ENCODE data around the gene FIBIN. TPM values are rescaled to one million over a fixed set of nuclear protein-coding genes. Genes with fewer than 3 reads are reported as not detected.
A peak's percentile ranks its signal among the peaks of the same experiment; 100 is the strongest.
"Not testable (repeated sequence)": the region's sequence is repeated elsewhere in the genome, so short reads cannot be mapped to it uniquely, and the experiment has no call there.

The FIBIN gene
- total RNA-seq, 1 donor from 2014 or later = 118 TPM

DNA sequence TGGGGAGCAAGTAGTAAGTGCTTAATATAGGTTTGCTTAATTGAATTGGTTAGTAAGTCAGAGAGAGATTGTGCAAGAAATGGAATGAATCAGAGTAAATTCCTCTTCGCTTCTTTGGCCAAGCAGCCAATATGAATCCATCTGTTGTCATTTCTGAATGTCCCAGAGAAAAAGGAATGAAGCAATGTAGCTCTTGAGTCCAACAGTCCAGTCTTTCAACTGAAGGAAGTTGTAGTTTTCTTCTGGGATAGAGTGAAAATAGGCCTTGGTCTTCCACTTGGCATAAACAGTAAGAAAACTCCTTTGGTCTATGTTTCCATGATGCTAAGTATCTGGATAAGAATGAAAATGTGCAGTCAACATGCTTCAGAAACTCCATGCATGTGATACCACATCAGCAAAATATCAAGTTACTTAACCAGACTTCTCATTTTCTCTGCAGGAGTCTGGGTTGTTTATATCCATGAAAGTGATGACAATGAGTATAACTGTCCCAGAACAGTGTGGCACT lies 1.8 kb upstream of the FIBIN start:
- no peaks in the 10 kb centered on the region for H3K27me3 ChIP-seq
- peak overlapping the region; percentile 92 for H3K27ac ChIP-seq
- no peak for DNase-seq (ENCODE audit: extremely low spot score in 2 of 2)
- no peaks in the 10 kb centered on the region for H3K36me3 ChIP-seq
- no peaks in the 10 kb centered on the region for H3K9me3 ChIP-seq
- peaks cover 30% of the 10 kb centered on the region for H3K4me1 ChIP-seq
- no peak overlapping the region for H3K4me3 ChIP-seq
- intact Hi-C loops (cut with DNase I) = no loop called here
- TF ChIP-seq POLR2A (IDR thresholded peaks at IDR 0.05) = no peak
- TF ChIP-seq POLR2AphosphoS5 (IDR thresholded peaks at IDR 0.05; ENCODE audit: insufficient read depth in 1 of 2, low read depth in 1 of 2) = peak; percentile 42 to 92

GRCh38 chr11:26994631-26995095 lies 751 bp downstream of the FIBIN start:
- H3K4me3 ChIP-seq = peak overlapping the region; percentile 63 to 79
- peak overlapping the region; percentile 92 for H3K27ac ChIP-seq
- intact Hi-C loops (cut with DNase I) = no loop called here
- H3K36me3 ChIP-seq = no peaks in the 10 kb centered on the region
- peaks cover 27% of the 10 kb centered on the region for H3K4me1 ChIP-seq
- H3K27me3 ChIP-seq = no peaks in the 10 kb centered on the region
- no peaks in the 10 kb centered on the region for H3K9me3 ChIP-seq
- no peak for DNase-seq (ENCODE audit: extremely low spot score in 2 of 2)
- TF ChIP-seq, protein P1, sequence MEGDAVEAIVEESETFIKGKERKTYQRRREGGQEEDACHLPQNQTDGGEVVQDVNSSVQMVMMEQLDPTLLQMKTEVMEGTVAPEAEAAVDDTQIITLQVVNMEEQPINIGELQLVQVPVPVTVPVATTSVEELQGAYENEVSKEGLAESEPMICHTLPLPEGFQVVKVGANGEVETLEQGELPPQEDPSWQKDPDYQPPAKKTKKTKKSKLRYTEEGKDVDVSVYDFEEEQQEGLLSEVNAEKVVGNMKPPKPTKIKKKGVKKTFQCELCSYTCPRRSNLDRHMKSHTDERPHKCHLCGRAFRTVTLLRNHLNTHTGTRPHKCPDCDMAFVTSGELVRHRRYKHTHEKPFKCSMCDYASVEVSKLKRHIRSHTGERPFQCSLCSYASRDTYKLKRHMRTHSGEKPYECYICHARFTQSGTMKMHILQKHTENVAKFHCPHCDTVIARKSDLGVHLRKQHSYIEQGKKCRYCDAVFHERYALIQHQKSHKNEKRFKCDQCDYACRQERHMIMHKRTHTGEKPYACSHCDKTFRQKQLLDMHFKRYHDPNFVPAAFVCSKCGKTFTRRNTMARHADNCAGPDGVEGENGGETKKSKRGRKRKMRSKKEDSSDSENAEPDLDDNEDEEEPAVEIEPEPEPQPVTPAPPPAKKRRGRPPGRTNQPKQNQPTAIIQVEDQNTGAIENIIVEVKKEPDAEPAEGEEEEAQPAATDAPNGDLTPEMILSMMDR (IDR thresholded peaks at IDR 0.05) = no peak
- TF ChIP-seq POLR2AphosphoS5 (IDR thresholded peaks at IDR 0.05; ENCODE audit: insufficient read depth in 1 of 2, low read depth in 1 of 2) (no peak), POLR2A (IDR thresholded peaks at IDR 0.05) (no peak)

DNA sequence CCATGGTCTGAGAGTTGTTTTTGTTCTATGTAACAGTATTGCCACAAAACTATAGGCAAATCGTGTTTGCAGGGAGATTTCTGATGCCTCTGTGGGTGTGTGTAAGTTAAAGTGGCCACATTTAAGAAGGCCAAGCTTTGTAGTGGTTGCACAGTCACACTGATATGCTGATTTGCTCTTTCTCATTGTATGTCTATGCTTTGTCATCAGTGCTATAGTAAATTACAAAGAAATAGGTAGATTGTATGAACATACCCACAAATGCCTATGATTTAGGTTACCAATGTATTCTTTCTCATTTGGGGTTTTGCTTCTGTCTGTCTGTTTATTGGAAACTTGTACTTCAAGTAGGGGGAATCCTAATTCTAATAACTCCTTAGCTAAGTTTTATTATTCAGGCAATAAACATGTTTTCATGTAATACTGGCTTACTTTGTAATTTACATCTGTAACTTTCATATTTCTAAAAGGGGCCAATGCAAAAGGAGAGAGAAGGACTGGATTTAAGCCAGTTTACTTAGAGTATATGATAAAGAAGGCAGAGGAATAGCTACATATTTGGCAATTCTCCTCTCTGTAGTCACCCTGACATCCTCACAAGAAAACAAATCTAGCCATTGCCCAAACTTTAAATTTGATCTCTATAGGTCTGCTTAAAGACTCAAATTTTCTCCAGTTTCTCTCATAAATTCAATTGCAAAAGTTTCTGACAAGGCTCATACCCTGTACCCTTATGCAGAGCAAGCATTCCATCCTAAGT lies 2.0 kb downstream of the FIBIN start:
- Histone ChIP-seq H3K27ac (peak overlapping the region; percentile 92), H3K4me1 (peaks cover 27% of the 10 kb centered on the region), H3K9me3 (no peaks in the 10 kb centered on the region), H3K27me3 (no peaks in the 10 kb centered on the region), H3K36me3 (no peaks in the 10 kb centered on the region), H3K4me3 (peak overlapping the region; percentile 63 to 79)
- TF ChIP-seq POLR2AphosphoS5 (IDR thresholded peaks at IDR 0.05; ENCODE audit: insufficient read depth in 1 of 2, low read depth in 1 of 2) (no peak), POLR2A (IDR thresholded peaks at IDR 0.05) (no peak)
- TF ChIP-seq, protein P1 (IDR thresholded peaks at IDR 0.05) = no peak
- no peak for DNase-seq (ENCODE audit: extremely low spot score in 2 of 2)
- intact Hi-C loops (cut with DNase I) = no loop called here

DNA sequence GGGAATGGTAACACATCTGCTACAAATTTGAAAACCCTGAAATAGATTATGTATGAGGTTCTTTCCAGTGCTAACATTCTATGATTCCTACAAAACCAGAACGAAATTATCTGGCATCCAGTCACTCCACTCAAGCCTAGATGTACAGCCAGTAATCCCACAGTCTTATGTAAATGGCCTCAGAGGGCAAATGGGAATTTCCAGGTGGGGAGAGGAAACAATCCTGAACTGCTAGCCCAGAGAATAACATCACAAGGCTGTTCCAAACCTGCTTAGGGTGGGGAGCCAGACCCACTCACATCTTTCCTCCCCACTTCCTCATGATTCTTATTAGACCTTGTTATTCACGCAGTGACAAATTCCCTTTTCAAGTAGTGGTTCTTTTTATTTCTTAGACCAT lies 3.5 kb downstream of the FIBIN start:
- no peaks in the 10 kb centered on the region for H3K27me3 ChIP-seq
- H3K4me3 ChIP-seq = peak overlapping the region; percentile 63 to 79
- TF ChIP-seq POLR2A (IDR thresholded peaks at IDR 0.05) = no peak
- TF ChIP-seq, protein P1 (IDR thresholded peaks at IDR 0.05) = no peak
- TF ChIP-seq POLR2AphosphoS5 (IDR thresholded peaks at IDR 0.05; ENCODE audit: insufficient read depth in 1 of 2, low read depth in 1 of 2) = no peak
- peaks cover 19% of the 10 kb centered on the region for H3K4me1 ChIP-seq
- no peak for DNase-seq (ENCODE audit: extremely low spot score in 2 of 2)
- intact Hi-C loops (cut with DNase I) = no loop called here
- H3K27ac ChIP-seq = peak overlapping the region; percentile 92
- H3K36me3 ChIP-seq = no peaks in the 10 kb centered on the region
- H3K9me3 ChIP-seq = no peaks in the 10 kb centered on the region

DNA sequence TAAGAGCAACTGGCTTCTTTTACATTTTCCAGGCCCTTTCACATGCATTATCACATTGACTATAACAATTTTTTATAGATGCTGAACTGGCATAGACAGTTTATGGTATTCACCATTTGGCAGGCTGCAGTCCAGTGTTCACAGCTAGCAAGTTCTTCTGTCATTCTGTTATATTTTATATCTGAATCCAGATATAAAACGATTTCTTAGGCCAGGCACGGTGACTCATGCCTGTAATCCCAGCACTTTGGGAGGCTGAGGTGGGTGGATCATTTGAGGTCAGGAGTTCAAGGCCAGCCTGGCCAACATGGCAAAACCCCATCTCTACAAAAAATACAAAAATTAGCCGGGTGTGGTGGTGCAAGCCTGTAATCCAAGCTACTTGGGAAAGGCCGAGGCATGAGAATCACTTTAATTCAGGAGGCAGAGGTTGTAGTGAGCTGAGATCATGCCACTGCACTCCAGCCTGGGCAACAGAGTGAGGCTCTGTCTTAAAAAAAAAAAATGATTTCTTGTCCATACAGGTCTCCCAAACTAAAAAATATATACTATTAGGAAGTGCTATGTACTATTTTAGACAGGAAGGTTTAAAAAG lies 7.3 kb downstream of the FIBIN start:
- H3K4me3 ChIP-seq; H3K27me3 ChIP-seq; H3K9me3 ChIP-seq; H3K36me3 ChIP-seq; DNase-seq (ENCODE audit: extremely low spot score in 2 of 2); intact Hi-C loops (cut with DNase I); H3K4me1 ChIP-seq: not testable (repeated sequence)
- peak overlapping the region; percentile 5 for H3K27ac ChIP-seq

- DNase-seq (ENCODE audit: extremely low spot score in 2 of 2) = no peak
- no peak overlapping the region for H3K4me3 ChIP-seq
- no peaks in the 10 kb centered on the region for H3K4me1 ChIP-seq
- TF ChIP-seq, protein P1 (IDR thresholded peaks at IDR 0.05) = no peak
- H3K36me3 ChIP-seq = no peaks in the 10 kb centered on the region
- H3K27ac ChIP-seq = peak overlapping the region; percentile 5
- no peaks in the 10 kb centered on the region for H3K9me3 ChIP-seq
- intact Hi-C loops (cut with DNase I) = no loop called here
- no peaks in the 10 kb centered on the region for H3K27me3 ChIP-seq
Measured at GRCh38 chr11:27002431-27002830, 8.5 kb downstream of the FIBIN start.
